K562 (cell line): ENCODE measurements around the gene DUSP10.

Experiments used
- CTCF ChIP-seq, 3 experiments: IDR thresholded peaks in 2 of 3; conservative IDR thresholded peaks in 1 of 3; 2 replicates each; pipeline ENCODE4 v1.5.1; 2011 to 2012; ENCODE audit warnings: low read length in 3 of 3, mild to moderate bottlenecking in 3 of 3, control low read depth in 2 of 3, improper control_type of control experiment in 1 of 3, inconsistent platforms in 1 of 3, low read depth in 1 of 3, mixed read lengths in 1 of 3, moderate library complexity in 1 of 3; ENCODE audit not compliant: insufficient read depth in 2 of 3
- PHF8 ChIP-seq: fragments of 200-600 bp; sonication (generic); IDR thresholded peaks from 2 replicates; pipeline ENCODE4 v1.6.1; 2012; ENCODE audit warnings: mixed run types, mild to moderate bottlenecking, inconsistent platforms, low read length, moderate library complexity, borderline replicate concordance

GRCh38 chr1:221720545-221720944 is 21.3 kb downstream of the DUSP10 start:
- TF ChIP-seq CTCF (IDR thresholded peaks at IDR 0.05 in 2 of 3, conservative IDR thresholded peaks at IDR 0.05 in 1 of 3; ENCODE audit: insufficient read depth in 2 of 3, low read depth in 1 of 3, low read length in 3 of 3) = no peak
- no peak for TF ChIP-seq PHF8
